WI38 (cell line): Measurements from ENCODE around the gene PCDHGA10.

ENCODE experiments used
- H3K4me3 ChIP-seq: 2 replicates; pipeline ENCODE4 v1.5.1; 2011; ENCODE audit warnings: low read depth, mild to moderate bottlenecking, control low read depth, low read length
- TF ChIP-seq, protein P1 (sequence below): IDR thresholded peaks from 2 replicates; pipeline ENCODE4 v1.5.1; 2012; ENCODE audit warnings: low read depth, mild to moderate bottlenecking, control low read depth, low read length

Gene PCDHGA10

DNA sequence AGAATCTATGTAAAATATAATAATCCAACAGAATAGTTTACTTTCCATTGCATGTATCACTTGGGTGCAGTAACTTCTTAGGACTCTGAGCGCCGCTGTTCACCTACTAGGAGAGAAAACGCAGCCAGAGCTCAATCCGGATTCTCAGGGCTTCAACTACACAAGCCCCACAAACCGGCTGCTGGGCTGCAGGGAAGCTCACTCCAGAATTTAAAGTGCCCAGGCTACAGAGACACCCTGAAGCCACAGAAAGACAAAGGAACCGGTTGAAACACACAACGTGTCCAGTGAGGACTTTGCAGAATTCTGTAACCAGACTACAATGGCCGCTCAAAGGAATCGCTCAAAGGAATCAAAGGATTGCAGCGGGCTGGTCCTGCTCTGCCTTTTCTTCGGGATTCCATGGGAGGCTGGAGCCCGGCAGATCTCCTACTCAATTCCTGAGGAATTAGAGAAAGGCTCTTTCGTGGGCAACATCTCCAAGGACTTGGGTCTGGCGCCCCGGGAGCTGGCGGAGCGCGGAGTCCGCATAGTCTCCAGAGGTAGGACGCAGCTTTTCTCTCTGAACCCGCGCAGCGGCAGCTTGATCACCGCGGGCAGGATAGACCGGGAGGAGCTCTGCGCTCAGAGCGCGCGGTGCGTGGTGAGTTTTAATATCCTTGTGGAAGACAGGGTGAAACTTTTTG is at the start of gene PCDHGA10:
TSS of gene PCDHGA10 (plus strand) at position 134 of the 686 bp plus-strand sequence. CDS start at position 323, 189 bp downstream.
- TF ChIP-seq, protein P1, sequence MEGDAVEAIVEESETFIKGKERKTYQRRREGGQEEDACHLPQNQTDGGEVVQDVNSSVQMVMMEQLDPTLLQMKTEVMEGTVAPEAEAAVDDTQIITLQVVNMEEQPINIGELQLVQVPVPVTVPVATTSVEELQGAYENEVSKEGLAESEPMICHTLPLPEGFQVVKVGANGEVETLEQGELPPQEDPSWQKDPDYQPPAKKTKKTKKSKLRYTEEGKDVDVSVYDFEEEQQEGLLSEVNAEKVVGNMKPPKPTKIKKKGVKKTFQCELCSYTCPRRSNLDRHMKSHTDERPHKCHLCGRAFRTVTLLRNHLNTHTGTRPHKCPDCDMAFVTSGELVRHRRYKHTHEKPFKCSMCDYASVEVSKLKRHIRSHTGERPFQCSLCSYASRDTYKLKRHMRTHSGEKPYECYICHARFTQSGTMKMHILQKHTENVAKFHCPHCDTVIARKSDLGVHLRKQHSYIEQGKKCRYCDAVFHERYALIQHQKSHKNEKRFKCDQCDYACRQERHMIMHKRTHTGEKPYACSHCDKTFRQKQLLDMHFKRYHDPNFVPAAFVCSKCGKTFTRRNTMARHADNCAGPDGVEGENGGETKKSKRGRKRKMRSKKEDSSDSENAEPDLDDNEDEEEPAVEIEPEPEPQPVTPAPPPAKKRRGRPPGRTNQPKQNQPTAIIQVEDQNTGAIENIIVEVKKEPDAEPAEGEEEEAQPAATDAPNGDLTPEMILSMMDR: peak; percentile 83
- peak within 1 kb of the TSS; percentile 68 for H3K4me3 ChIP-seq

DNA sequence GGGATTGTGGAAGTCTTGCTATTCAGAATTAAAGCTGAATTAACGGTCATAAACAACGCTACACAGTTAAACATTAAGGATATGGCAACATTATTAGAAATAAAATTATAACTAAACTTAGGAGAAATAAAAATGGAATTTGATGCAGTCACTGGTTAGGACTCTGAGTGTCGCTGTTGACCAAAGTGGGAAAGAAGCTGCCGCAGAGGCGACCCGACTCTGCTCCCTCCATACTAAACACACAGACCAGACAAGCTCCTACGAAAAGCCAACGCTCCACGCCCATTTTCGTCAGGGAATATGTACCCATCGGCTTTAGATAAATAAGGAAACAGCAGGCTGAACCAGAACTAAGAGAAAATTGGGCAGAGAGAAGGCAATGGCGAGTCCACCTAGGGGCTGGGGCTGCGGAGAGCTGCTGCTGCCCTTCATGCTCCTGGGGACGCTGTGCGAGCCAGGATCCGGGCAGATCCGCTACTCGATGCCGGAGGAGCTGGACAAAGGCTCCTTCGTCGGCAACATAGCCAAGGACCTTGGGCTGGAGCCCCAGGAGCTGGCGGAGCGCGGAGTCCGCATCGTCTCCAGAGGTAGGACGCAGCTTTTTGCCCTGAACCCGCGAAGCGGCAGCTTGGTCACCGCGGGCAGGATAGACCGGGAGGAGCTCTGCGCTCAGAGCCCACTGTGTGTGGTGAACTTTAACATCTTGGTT is 48.7 kb upstream of the PCDHGA10 start, which contains the start of gene PCDHGA5:
TSS of gene PCDHGA5 (plus strand) at position 211 of the 709 bp plus-strand sequence. CDS start at position 380, 169 bp downstream.
- H3K4me3 ChIP-seq: no peak within 1 kb of the TSS
- TF ChIP-seq, protein P1: no peak

DNA sequence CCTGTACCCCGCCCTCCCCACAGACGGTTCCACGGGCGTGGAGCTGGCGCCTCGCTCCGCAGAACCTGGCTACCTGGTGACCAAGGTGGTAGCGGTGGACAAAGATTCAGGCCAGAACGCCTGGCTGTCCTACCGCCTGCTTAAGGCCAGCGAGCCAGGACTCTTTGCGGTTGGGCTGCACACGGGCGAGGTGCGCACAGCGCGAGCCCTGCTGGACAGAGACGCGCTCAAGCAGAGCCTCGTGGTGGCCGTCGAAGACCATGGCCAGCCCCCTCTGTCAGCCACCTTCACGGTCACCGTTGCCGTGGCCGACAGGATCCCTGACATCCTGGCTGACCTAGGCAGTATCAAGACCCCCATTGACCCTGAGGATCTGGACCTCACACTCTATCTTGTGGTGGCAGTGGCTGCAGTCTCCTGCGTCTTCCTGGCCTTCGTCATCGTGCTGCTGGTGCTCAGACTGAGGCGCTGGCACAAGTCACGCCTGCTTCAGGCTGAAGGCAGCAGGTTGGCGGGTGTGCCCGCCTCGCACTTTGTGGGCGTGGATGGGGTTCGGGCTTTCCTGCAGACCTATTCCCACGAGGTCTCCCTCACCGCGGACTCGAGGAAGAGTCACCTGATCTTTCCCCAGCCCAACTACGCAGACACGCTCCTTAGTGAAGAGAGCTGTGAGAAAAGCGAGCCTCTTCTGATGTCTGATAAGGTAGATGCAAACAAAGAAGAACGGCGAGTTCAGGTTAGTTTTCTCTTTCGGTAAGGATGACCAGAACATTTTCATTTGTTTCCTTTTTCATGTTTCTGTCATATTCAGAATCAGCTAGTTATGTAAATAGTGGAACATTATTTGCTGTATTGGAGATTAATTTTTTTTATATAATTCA is 46.5 kb upstream of the PCDHGA10 start:
- TF ChIP-seq, protein P1: no peak
- H3K4me3 ChIP-seq: no peak overlapping the region

DNA sequence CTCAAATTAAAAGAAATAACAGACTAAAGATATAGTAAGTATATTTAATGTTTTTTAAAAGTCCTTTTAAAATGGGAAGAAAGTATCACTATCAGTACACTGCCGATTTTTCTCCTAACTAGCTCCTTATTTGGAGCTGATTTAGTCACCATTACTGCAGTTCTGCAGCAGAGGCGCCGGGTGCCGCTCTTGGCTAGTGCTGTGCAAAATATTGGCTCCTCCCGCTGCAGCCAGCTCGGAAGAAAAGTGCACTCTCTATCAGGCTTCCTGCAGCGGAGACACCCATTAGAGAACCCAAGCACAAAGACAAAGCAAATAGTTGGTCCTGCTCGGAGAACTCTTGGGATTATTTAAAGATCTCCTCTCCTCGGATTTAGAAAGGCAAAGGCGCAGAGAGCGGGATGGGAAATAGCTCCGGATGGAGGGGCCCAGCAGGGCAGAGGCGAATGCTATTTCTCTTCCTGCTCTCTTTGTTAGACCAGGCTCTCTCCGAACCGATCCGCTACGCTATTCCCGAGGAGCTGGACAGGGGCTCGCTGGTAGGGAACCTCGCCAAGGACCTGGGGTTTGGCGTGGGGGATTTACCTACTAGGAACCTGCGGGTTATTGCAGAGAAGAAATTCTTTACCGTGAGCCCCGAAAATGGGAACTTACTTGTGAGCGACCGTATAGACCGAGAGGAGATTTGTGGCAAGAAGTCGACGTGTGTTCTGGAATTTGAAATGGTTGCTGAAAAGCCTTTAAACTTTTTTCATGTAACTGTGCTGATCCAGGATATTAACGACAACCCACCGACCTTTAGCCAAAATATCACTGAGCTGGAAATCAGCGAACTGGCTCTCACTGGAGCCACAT is 42.6 kb upstream of the PCDHGA10 start, which contains the start of gene PCDHGB3:
TSS of gene PCDHGB3 (plus strand) at position 249 of the 855 bp plus-strand sequence. CDS start at position 402, 153 bp downstream.
- H3K4me3 ChIP-seq: peak within 1 kb of the TSS; percentile 53
- TF ChIP-seq, protein P1: peak; percentile 53

DNA sequence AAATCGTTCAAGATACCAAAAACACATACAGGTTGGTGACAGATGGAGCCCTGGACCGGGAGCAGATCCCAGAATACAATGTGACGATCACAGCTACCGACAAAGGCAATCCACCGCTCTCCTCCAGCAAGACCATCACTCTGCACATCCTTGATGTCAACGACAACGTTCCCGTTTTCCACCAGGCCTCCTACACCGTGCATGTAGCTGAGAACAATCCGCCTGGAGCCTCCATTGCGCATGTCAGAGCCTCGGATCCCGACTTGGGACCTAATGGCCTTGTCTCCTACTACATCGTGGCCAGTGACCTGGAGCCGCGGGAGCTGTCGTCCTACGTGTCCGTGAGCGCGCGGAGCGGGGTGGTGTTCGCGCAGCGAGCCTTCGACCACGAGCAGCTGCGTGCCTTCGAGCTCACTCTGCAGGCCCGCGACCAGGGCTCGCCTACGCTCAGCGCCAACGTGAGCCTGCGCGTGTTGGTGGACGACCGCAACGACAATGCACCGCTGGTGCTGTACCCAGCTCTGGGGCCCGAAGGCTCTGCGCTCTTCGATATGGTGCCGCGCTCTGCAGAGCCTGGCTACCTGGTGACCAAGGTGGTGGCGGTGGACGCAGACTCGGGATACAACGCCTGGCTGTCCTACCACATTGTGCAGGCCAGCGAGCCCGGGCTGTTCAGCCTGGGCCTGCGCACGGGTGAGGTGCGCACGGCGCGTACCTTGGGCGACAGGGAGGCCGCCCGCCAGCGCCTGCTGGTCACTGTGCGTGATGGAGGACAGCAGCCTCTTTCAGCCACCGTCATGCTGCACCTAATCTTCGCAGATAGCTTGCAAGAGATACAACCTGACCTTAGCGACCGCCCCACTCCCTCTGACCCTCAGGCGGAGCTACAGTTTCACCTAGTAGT is 41.0 kb upstream of the PCDHGA10 start:
- TF ChIP-seq, protein P1: no peak
- H3K4me3 ChIP-seq: no peak overlapping the region
